ENCODE data around the gene NBAS. TPM values are rescaled to one million over a fixed set of nuclear protein-coding genes. Genes with fewer than 3 reads are reported as not detected.

The NBAS gene
- total RNA-seq, 4 donors from 2014 or later: 27.3 to 43.6 (median 28.4) TPM

GRCh38 chr2:15603044-15603765 is 42.1 kb upstream of the NBAS start:
- TF ChIP-seq CTCF (IDR thresholded peaks at IDR 0.05 in 4 of 5, conservative IDR thresholded peaks at IDR 0.05 in 1 of 5) (no peak), POLR2A (IDR thresholded peaks at IDR 0.05) (no peak)
- in situ Hi-C loops (cut with MboI; ENCODE audit: low sequenced_read_pairs in 4 of 4): no loop called here

GRCh38 chr2:15602393-15602792 is 41.3 kb upstream of the NBAS start:
- no peak for DNase-seq
- H3K4me1 ChIP-seq: no peaks in the 10 kb centered on the region
- TF ChIP-seq POLR2A (IDR thresholded peaks at IDR 0.05) (no peak), CTCF (IDR thresholded peaks at IDR 0.05 in 4 of 5, conservative IDR thresholded peaks at IDR 0.05 in 1 of 5) (no peak)
- ATAC-seq: no peak
- no peaks in the 10 kb centered on the region for H3K9me3 ChIP-seq
- peaks cover 11 to 98% of the 10 kb centered on the region in 2 donors for H3K36me3 ChIP-seq
- no peak overlapping the region for H3K27ac ChIP-seq
- intact Hi-C loops (cut with DNase I; ENCODE audit: low total_unique reads) (no loop called here), in situ Hi-C loops (cut with MboI; ENCODE audit: low sequenced_read_pairs in 4 of 4) (no loop called here)
- no peaks in the 10 kb centered on the region for H3K27me3 ChIP-seq
- no peak overlapping the region for H3K4me3 ChIP-seq

More at GRCh38 chr2:15603044-15603765, 42.1 kb upstream of the NBAS start:
- Histone ChIP-seq H3K27ac (no peak overlapping the region), H3K9me3 (no peaks in the 10 kb centered on the region), H3K27me3 (no peaks in the 10 kb centered on the region), H3K36me3 (peaks cover 11 to 99% of the 10 kb centered on the region in 2 donors), H3K4me1 (no peaks in the 10 kb centered on the region), H3K4me3 (no peak overlapping the region)
- intact Hi-C loops (cut with DNase I; ENCODE audit: low total_unique reads): no loop called here
- DNase-seq: no peak
- no peak for ATAC-seq

- Histone ChIP-seq H3K4me1 (no peaks in the 10 kb centered on the region), H3K27me3 (no peaks in the 10 kb centered on the region), H3K27ac (no peak overlapping the region), H3K9me3 (no peaks in the 10 kb centered on the region), H3K4me3 (no peak overlapping the region), H3K36me3 (peaks cover 8 to 98% of the 10 kb centered on the region in 2 donors)
- in situ Hi-C loops (cut with MboI; ENCODE audit: low sequenced_read_pairs in 4 of 4) (no loop called here), intact Hi-C loops (cut with DNase I; ENCODE audit: low total_unique reads) (no loop called here)
- DNase-seq: no peak
- no peak for TF ChIP-seq CTCF (IDR thresholded peaks at IDR 0.05 in 4 of 5, conservative IDR thresholded peaks at IDR 0.05 in 1 of 5)
- TF ChIP-seq POLR2A (IDR thresholded peaks at IDR 0.05): no peak
- no peak for ATAC-seq
Measured at GRCh38 chr2:15601681-15602080, 40.5 kb upstream of the NBAS start.

GRCh38 chr2:15599994-15600393 is 38.9 kb upstream of the NBAS start:
- intact Hi-C loops (cut with DNase I; ENCODE audit: low total_unique reads) (no loop called here), in situ Hi-C loops (cut with MboI; ENCODE audit: low sequenced_read_pairs in 4 of 4) (no loop called here)
- H3K27me3 ChIP-seq: no peaks in the 10 kb centered on the region
- H3K9me3 ChIP-seq: no peaks in the 10 kb centered on the region
- peaks cover 0 to 98% of the 10 kb centered on the region in 2 donors for H3K36me3 ChIP-seq
- TF ChIP-seq POLR2A (IDR thresholded peaks at IDR 0.05): no peak
- TF ChIP-seq CTCF (IDR thresholded peaks at IDR 0.05 in 4 of 5, conservative IDR thresholded peaks at IDR 0.05 in 1 of 5): no peak
- H3K4me3 ChIP-seq: no peak overlapping the region
- no peaks in the 10 kb centered on the region for H3K4me1 ChIP-seq
- ATAC-seq: no peak
- H3K27ac ChIP-seq: no peak overlapping the region
- no peak for DNase-seq
